Right forelimb (tissue), 1 donor: ENCODE data around the gene PRDX5.

Source experiments
- DNase-seq: peaks from one replicate; pipeline ENCODE4 v3.0.0-alpha.2; 2018

Gene PRDX5

GRCh38 chr11:64349404-64349803 is 31.5 kb downstream of the PRDX5 start:
- DNase-seq: no peak

- DNase-seq: no peak
These were observed 33.3 kb downstream of the PRDX5 start for GRCh38 chr11:64351136-64351631.

- no peak for DNase-seq
These were observed 34.4 kb downstream of the PRDX5 start for GRCh38 chr11:64352099-64352994.

DNA sequence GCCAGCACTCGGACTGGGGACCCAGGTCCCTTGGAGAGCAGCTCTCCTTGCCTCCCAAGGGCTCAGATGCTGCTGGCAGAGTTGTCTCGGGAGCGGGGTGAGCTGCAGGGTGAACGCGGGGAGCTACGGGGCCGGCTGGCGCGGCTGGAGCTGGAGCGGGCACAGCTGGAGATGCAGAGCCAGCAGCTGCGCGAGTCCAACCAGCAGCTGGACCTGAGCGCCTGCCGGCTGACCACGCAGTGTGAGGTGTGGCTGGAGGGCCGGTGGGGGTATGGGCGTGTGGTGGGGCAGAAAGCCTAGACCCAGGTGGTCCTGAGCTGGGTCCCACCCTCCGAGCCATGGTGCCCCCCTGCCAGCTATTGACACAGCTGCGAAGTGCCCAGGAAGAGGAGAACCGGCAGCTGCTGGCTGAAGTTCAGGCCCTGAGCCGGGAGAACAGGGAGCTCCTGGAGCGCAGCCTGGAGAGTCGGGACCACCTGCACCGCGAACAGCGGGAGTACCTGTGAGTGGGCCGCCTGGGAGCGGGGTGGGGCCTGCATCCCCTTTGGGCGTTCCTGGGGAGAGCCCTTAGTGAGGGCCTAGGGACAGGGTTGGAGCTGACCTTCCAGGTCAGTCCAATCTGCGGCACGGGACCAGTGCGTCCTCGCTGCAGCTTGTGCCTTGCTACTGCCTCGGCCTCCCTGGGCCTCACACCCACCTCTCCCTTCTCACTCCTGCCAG is 35.2 kb downstream of the PRDX5 start:
- DNase-seq: no peak

GRCh38 chr11:64353715-64354506 is 36.0 kb downstream of the PRDX5 start:
- DNase-seq: no peak

GRCh38 chr11:64355078-64355940 is 37.4 kb downstream of the PRDX5 start:
- no peak for DNase-seq

- no peak for DNase-seq
These were observed 38.8 kb downstream of the PRDX5 start for GRCh38 chr11:64356498-64357411.

DNA sequence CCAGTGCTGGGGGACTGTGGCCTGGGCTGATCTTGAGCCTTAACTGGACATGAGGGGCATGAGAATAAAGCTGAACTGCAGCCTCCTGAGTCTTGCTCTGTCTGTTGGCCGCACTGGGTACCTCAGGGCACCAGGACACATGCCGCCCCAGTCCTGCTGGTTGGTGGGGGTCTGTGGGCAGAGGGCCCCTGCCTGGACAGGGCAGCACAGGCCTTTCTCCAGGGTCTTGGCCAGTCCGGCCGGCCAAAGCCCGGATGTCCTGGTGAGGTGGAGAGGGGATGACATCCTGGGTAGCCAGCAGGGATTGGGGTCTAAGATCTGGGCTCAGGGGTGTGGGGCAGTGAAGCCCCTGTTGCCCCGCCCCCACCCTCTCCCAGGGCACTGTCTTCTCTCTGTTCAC is 39.5 kb downstream of the PRDX5 start:
- DNase-seq: no peak

GRCh38 chr11:64357904-64358535 is 40.1 kb downstream of the PRDX5 start:
- DNase-seq: no peak

- no peak for DNase-seq
These were observed 40.6 kb downstream of the PRDX5 start for GRCh38 chr11:64358536-64358906.

DNA sequence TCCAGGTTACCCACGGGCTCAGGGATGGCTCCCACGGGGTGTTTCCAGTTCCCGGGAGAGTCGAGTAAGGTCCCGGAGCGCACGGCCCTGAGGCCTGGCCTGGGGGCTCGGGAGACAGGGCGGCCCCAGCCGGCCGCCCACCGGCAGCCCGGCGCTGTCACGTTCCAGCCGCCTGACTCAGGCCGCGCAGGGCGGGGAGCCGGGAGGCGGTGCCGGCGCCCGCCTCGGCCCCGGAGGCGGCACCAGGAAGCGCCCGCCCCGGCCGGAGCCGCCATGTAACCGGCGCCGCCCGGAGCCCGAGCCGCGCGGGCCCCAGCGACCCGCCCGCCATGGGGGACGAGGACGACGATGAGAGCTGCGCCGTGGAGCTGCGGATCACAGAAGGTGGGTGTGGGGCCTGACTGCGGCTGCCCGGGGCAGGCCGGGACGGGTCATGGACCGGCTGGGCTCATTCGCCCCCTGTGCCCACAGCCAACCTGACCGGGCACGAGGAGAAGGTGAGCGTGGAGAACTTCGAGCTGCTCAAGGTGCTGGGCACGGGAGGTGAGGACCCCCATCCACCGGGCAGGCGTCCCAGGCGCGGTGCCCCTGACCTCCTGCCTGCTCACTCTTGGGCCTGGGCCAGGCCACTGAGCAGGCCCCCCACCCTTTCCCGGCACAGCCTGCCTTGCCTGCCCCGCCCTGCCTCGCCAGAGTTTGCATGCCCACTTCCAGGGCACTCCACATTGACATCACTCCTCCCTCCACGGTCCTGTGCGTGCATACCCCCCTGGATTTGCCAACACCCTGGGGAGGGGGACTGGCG is 41.2 kb downstream of the PRDX5 start, which contains the start of gene RPS6KA4:
Gene RPS6KA4 (plus strand): TSS at position 256 of the 805 bp plus-strand sequence. CDS start 74 bp downstream, at position 330.
- DNase-seq: peak; percentile 76

- no peak for DNase-seq
These were observed 42.0 kb downstream of the PRDX5 start for GRCh38 chr11:64359712-64360445.

GRCh38 chr11:64360448-64360921 is 42.6 kb downstream of the PRDX5 start:
- DNase-seq: no peak

DNA sequence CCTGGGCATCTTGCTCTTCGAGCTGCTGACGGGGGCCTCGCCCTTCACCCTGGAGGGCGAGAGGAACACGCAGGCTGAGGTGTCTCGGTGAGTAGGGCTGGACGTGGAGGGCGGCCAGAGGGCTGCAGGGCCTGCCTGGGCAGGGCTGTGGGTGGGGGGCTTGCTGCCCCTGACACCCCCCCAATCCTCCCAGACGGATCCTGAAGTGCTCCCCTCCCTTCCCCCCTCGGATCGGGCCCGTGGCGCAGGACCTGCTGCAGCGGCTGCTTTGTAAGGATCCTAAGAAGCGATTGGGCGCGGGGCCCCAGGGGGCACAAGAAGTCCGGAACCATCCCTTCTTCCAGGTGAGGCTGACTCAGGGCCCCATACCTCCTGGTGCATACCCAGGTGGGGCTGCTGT is 43.7 kb downstream of the PRDX5 start:
- no peak for DNase-seq

DNA sequence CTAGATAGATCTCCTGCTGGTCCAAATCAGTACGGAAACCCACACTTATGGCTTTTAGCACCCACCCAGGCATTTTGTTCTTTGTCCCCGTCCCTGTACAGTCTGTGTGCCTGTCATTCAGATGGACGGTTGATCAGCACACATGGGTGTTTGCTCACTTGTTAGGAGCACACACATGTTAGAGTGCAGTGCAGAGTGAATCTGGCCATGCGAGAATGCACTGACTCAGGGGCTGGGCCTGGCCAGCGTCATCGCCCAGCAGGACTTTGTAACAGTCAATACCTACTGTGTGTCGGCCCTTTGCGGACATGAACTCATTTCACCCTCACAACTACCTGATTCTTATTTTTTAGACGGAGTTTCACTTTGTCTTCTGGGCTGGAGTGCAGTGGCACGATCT is 44.4 kb downstream of the PRDX5 start:
- no peak for DNase-seq

GRCh38 chr11:64364435-64364834 is 46.5 kb downstream of the PRDX5 start:
- DNase-seq: no peak

DNA sequence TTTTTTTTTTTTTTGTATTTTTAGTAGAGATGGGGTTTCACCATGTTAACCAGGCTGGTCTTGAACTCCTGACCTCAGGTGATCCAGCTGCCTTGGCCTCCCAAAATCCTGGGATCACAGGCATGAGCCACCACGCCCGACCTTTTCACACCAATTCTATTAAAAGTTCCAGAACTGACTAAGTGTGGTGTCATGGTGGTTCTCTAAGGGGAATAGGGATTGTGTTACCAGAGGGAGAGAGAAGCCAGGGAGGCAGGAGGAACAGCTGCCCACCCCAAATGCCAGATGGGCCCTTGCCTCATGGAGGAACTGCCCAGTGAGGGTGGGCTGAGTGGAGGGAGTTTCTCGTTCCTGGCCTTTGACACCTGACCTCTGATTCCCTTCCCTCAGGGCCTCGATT is 47.0 kb downstream of the PRDX5 start:
- DNase-seq: no peak

DNA sequence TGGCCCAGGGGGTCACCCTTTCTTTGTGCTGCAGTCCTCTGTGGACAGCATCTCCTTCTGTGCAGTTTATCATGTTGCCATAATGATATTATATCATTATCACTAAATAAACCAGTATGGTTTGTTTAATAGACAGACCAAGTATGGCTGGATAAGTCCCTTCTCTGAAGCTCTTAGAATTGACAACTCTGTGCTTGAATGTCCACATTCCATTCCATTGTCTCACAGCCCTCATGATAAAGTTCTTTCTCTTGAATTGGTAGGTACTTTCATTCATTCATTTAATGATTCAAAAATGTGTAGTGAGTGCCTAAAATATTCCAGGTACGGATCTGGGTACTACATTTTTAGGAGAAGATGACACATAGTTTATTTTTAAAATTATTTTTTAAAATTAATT is 48.8 kb downstream of the PRDX5 start:
- DNase-seq: no peak
